GM20000 (cell line): ENCODE results near the gene CAMK2G.

Experiments used
- DNase-seq: peaks from one replicate; pipeline ENCODE4 v3.0.0; 2012; ENCODE audit warnings: low spot score
- TF ChIP-seq, protein P1 (sequence below): IDR thresholded peaks from 2 replicates; pipeline ENCODE4 v1.5.1; 2012; ENCODE audit warnings: mild to moderate bottlenecking, control low read depth; ENCODE audit errors: extremely low read depth, missing control alignments

CAMK2G gene

DNA sequence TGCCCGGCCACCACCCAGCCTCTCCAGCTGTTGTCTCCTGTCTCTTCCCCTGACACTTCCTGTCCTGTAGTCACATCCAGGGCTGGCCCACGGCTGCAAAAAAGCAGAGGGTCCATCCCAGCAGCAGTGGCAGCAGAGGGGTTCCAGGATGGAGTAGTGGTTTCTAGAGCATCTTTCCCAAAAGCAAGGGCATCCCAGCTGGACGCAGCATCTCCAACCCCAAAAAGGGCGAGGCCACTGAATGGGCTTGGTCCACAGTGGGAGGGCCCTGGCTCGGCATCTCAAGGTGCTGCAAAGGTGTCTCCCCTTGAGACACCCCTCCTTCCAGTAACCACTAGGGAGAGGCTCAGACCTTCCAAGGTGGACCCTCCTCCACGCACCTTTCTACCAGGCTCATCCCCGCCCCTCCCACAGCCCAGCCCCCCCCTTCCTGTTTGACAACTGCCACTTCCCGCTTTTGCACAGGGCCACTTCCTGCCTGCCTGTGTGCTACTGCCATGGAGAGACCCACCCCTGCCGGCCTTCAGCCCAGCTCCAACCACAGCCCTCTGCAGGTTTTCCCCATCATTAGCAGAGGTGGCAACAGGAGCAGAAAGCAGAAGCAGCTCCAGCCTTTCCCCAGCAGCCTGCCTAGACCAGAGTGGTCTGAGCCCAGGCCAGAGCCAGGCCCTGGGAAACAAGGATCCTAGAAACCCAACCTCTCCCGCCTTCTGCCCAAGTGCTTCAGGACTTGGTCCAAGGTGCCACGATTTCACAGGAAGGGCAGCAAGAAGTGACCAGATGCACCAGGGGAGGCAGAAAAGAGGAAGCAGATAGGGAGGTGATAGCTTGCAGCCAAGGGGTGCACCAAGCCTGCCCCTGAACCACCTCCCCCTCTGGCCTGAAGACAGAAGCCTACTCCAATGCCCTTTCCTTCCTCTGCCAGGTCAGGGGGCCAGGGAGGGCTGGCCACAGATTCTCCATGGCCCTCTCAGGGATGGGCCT is 8.6 kb downstream of the CAMK2G start:
- DNase-seq = peak; percentile 71
- TF ChIP-seq, protein P1, sequence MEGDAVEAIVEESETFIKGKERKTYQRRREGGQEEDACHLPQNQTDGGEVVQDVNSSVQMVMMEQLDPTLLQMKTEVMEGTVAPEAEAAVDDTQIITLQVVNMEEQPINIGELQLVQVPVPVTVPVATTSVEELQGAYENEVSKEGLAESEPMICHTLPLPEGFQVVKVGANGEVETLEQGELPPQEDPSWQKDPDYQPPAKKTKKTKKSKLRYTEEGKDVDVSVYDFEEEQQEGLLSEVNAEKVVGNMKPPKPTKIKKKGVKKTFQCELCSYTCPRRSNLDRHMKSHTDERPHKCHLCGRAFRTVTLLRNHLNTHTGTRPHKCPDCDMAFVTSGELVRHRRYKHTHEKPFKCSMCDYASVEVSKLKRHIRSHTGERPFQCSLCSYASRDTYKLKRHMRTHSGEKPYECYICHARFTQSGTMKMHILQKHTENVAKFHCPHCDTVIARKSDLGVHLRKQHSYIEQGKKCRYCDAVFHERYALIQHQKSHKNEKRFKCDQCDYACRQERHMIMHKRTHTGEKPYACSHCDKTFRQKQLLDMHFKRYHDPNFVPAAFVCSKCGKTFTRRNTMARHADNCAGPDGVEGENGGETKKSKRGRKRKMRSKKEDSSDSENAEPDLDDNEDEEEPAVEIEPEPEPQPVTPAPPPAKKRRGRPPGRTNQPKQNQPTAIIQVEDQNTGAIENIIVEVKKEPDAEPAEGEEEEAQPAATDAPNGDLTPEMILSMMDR = no peak

GRCh38 chr10:73865107-73865458 is 9.3 kb downstream of the CAMK2G start:
- DNase-seq = no peak
- TF ChIP-seq, protein P1 = no peak

GRCh38 chr10:73864229-73864628 is 10.1 kb downstream of the CAMK2G start:
- DNase-seq = no peak
- TF ChIP-seq, protein P1 = no peak

GRCh38 chr10:73863039-73863817 is 11.1 kb downstream of the CAMK2G start:
- TF ChIP-seq, protein P1 = no peak

DNA sequence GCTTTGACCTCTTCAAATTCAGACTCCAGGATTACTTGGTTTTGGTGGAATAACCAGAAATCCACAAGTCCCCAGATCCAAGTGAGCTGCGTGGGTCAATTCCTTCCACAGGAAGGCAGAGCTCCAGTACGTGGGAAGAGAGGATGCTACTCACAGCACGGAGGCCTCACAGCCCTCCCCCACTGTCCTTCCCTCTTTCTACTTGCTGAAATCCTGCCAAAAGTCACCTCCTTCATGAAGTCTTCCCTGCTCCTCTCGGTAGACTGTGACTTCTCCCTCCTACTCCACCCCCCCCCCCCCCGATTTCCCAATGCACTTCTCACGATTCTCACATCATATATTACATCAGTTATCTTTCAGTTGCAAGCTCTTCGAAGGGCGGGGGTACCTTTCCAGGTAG is 12.3 kb downstream of the CAMK2G start:
- no peak for DNase-seq
- TF ChIP-seq, protein P1 = no peak

More at GRCh38 chr10:73863039-73863817, 11.1 kb downstream of the CAMK2G start:
- no peak for DNase-seq

GRCh38 chr10:73859784-73860491 is 14.4 kb downstream of the CAMK2G start:
- no peak for DNase-seq
- TF ChIP-seq, protein P1 = no peak

DNA sequence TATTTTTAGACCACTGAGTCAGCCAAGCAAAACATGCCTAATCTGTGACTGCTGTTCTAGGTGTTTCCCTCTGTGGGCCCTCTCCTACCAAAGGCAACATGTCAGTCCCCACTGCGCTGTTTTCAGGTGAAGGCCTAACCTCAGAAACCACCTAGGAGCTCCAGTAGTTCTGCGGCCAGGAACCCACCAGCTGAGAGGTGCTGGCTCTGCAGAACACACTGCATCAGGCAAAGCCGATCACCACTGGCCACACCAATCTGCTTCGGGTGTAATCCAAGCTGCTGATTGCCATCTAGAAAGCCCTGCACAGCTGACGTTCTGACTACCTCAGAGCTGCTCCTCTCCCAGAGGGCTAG is 14.9 kb downstream of the CAMK2G start:
- TF ChIP-seq, protein P1 = no peak

More for the DNA sequence above, 14.9 kb downstream of the CAMK2G start:
- DNase-seq = no peak
